Stimulated activated naive CD8-positive, alpha-beta T cell treated with anti-CD3 and anti-CD28 coated beads, Interleukin-15, amount 100 ng/mL, for 72 hours (primary cell): Measurements from ENCODE around the gene MLNR.

ENCODE experiments used
- ATAC-seq: fragments of 150-1000 bp; cut with Tn5 transposase; 2 replicates; pipeline ENCODE4 v1.10.0; 2021; ENCODE audit warnings: mild to moderate bottlenecking, moderate library complexity
- DNase-seq, 2 donors: peaks; one replicate each; pipeline ENCODE4 v3.0.0; 2021 to 2022
- H3K27ac Mint-ChIP-seq, 2 donors: one replicate each; pipeline ENCODE4 v1.8.0; 2022; ENCODE audit warnings: mild to moderate bottlenecking in 2 of 2, mixed read lengths in 2 of 2, moderate library complexity in 2 of 2
- H3K27me3 Mint-ChIP-seq: one replicate; pipeline ENCODE4 v1.8.0; 2022; ENCODE audit warnings: mixed read lengths
- H3K4me1 Mint-ChIP-seq: one replicate; pipeline ENCODE4 v1.8.0; 2022; ENCODE audit warnings: mild to moderate bottlenecking, mixed read lengths
- H3K4me3 Mint-ChIP-seq, 2 donors: one replicate each; pipeline ENCODE4 v1.8.0; 2022; ENCODE audit warnings: mild to moderate bottlenecking in 2 of 2, mixed read lengths in 2 of 2, moderate library complexity in 1 of 2
- H3K9me3 Mint-ChIP-seq, 2 donors: one replicate each; pipeline ENCODE4 v1.8.0; 2022; ENCODE audit warnings: mixed read lengths in 2 of 2

The MLNR gene, protein sequence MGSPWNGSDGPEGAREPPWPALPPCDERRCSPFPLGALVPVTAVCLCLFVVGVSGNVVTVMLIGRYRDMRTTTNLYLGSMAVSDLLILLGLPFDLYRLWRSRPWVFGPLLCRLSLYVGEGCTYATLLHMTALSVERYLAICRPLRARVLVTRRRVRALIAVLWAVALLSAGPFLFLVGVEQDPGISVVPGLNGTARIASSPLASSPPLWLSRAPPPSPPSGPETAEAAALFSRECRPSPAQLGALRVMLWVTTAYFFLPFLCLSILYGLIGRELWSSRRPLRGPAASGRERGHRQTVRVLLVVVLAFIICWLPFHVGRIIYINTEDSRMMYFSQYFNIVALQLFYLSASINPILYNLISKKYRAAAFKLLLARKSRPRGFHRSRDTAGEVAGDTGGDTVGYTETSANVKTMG

GRCh38 chr13:49220036-49220855 is at the start of gene MLNR:
TSS of gene MLNR (plus strand) at chr13:49220338. CDS start at chr13:49220338, 0 bp downstream.
- ATAC-seq = peak; percentile 85
- Mint-ChIP-seq H3K27me3 (peaks cover 78% of the 10 kb centered on the region), H3K4me1 (peaks cover 15% of the 10 kb centered on the region), H3K27ac (peak within 1 kb of the TSS in 1 of 2 donors; percentile 69), H3K9me3 (no peaks in the 10 kb centered on the region), H3K4me3 (peak within 1 kb of the TSS; percentile 76 to 83)
- DNase-seq = peak; percentile 59 to 65

- peaks cover under 1% of the 10 kb centered on the region for H3K4me1 Mint-ChIP-seq
- H3K27me3 Mint-ChIP-seq = no peaks in the 10 kb centered on the region
- ATAC-seq = no peak
- peaks cover 0 to 4% of the 10 kb centered on the region in 2 donors for H3K9me3 Mint-ChIP-seq
- H3K27ac Mint-ChIP-seq = no peak overlapping the region
- no peak overlapping the region for H3K4me3 Mint-ChIP-seq
- no peak for DNase-seq
These were observed 48.8 kb upstream of the MLNR start for GRCh38 chr13:49171359-49171758.

GRCh38 chr13:49183672-49184325 is 36.3 kb upstream of the MLNR start:
- no peak overlapping the region for H3K4me3 Mint-ChIP-seq
- no peaks in the 10 kb centered on the region for H3K9me3 Mint-ChIP-seq
- ATAC-seq (peak; percentile 43), DNase-seq (no peak)
- no peaks in the 10 kb centered on the region for H3K27me3 Mint-ChIP-seq
- H3K4me1 Mint-ChIP-seq = peaks cover 18% of the 10 kb centered on the region
- no peak overlapping the region for H3K27ac Mint-ChIP-seq

- peak overlapping the region; percentile 48 to 63 for H3K27ac Mint-ChIP-seq
These were observed 35.5 kb upstream of the MLNR start for GRCh38 chr13:49184621-49185020.

DNA sequence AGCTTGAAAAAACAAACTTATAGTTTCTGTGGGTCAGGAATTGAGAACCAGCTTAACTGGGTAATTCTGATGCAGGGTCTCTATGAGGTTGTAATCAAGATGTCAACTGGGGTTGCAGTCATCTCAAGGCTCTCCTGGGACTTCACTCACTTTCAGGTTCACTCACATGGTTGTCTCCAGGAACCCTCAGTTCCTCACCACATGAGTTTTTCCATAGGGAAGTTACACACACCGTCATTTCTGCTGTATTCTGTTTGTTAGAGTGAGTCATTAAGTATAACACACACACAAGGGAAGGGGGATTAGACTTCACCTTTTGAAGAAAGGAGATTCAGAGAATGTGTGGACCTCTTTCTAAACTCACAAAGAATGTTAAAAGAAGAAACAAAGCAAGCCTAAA is 34.9 kb upstream of the MLNR start:
- Mint-ChIP-seq H3K27me3 (no peaks in the 10 kb centered on the region), H3K27ac (peak overlapping the region; percentile 56 to 82), H3K9me3 (no peaks in the 10 kb centered on the region), H3K4me1 (peaks cover 18% of the 10 kb centered on the region), H3K4me3 (no peak overlapping the region)
- ATAC-seq (peak; percentile 71), DNase-seq (no peak)

More at GRCh38 chr13:49184621-49185020, 35.5 kb upstream of the MLNR start:
- no peaks in the 10 kb centered on the region for H3K27me3 Mint-ChIP-seq
- peaks cover 18% of the 10 kb centered on the region for H3K4me1 Mint-ChIP-seq
- no peak for DNase-seq
- no peak overlapping the region for H3K4me3 Mint-ChIP-seq
- no peak for ATAC-seq
- no peaks in the 10 kb centered on the region for H3K9me3 Mint-ChIP-seq

DNA sequence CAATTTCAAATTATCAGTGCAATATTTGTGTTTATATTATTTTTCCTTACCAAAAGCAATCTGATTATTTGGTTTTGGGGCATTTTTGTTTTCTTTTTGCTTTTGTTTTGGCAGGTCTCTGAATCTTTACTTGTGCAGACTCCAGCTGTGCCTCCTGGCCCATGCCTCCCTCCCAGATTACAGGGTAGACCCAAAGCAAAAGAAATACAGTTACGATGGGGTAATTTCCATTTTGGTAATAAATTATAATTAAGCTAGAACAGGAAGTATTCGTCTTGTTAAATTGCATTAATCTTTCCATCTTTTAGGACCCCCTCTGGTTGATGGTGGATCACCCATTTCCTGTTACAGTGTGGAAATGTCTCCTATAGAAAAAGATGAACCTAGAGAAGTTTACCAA is 29.2 kb upstream of the MLNR start:
- Mint-ChIP-seq H3K9me3 (no peaks in the 10 kb centered on the region), H3K27me3 (no peaks in the 10 kb centered on the region), H3K27ac (no peak overlapping the region), H3K4me1 (peaks cover 19% of the 10 kb centered on the region), H3K4me3 (no peak overlapping the region)
- no peak for ATAC-seq
- DNase-seq = no peak

DNA sequence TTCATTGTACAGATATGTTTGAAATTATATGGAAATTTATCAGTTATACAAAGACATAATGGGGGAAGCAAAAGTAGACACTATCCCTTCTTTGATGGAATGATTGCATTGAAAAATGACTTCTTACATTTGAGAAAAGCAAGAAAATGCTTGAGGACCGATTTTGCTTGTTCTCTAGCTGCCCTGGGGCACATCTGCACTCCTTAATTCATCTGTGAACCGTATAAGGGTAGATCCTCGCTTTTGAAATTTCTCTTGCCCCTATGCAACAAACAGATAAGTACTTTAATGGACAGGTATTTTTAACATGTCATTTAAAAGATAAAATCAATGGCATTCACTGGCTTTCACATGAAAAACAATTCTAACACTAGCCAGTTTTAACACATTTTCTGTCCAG is 13.5 kb upstream of the MLNR start:
- Mint-ChIP-seq H3K27me3 (no peaks in the 10 kb centered on the region), H3K27ac (no peak overlapping the region), H3K4me1 (no peaks in the 10 kb centered on the region), H3K4me3 (no peak overlapping the region), H3K9me3 (no peaks in the 10 kb centered on the region)
- ATAC-seq = no peak
- no peak for DNase-seq

DNA sequence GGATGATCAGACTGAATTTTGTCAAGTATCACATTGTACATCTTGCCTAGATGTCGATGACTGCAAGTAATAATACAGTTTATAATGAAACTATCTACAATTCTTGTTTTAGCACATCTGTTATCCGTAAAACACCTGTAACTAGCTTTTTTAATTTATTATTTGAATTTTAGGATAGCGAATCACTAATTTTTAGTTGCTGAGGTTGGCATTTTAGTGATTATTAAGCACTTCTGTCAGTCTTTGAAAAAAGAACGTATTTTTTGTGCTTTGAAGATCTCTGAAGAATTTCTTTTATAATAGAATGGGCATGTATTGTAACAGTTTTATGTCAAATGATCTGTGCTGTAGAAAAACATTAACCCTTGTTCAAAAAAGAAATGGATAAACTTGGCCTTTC is 11.5 kb upstream of the MLNR start:
- Mint-ChIP-seq H3K9me3 (no peaks in the 10 kb centered on the region), H3K27ac (no peak overlapping the region), H3K4me1 (no peaks in the 10 kb centered on the region), H3K27me3 (no peaks in the 10 kb centered on the region), H3K4me3 (no peak overlapping the region)
- ATAC-seq = no peak
- no peak for DNase-seq

DNA sequence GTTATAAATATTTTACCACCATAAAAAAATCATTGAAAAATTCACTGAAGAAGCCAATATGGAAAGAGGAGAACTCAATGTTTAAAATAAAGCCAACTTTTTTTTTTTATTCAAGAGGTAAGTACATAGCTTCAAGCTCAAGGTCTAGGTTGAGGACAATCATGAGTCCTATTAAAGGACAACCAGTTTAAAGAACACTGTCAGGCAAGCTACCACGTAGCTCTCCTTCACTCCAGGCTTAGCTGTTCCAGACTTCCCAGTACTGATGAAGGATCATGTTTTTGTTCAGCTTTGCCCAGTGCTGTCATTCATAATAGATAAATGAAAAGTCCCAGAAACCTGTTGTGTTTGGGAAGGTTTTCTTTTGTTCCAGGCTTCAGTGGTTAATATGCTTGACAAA is 10.0 kb upstream of the MLNR start:
- ATAC-seq = no peak
- no peak for DNase-seq
- H3K9me3 Mint-ChIP-seq = no peaks in the 10 kb centered on the region
- H3K27ac Mint-ChIP-seq = no peak overlapping the region
- H3K4me1 Mint-ChIP-seq = peaks cover 9% of the 10 kb centered on the region
- H3K27me3 Mint-ChIP-seq = no peaks in the 10 kb centered on the region
- H3K4me3 Mint-ChIP-seq = no peak overlapping the region

DNA sequence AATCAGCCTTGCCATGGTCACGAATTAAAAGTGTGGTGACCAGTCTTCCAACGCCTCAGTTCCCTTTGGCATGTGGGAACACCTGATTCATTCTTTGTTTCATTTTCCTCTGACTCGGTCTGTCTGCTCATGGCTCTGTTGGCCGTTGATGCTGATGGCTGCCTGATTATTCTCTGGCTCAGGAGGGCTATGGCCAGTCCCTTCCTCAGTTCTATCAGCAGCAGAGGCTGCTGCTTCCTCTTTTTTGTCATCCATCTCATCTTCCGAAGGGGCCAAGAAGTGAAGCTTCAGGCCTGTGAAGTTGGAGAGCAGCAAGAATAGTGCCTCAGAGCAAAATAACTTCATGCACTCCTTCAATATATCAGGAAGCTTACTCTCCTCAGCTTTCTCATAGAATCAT is 9.5 kb upstream of the MLNR start:
- H3K4me1 Mint-ChIP-seq = peaks cover 12% of the 10 kb centered on the region
- peak overlapping the region in 1 of 2 donors; percentile 69 for H3K27ac Mint-ChIP-seq
- no peaks in the 10 kb centered on the region for H3K27me3 Mint-ChIP-seq
- no peaks in the 10 kb centered on the region for H3K9me3 Mint-ChIP-seq
- ATAC-seq (no peak), DNase-seq (no peak)
- no peak overlapping the region for H3K4me3 Mint-ChIP-seq

DNA sequence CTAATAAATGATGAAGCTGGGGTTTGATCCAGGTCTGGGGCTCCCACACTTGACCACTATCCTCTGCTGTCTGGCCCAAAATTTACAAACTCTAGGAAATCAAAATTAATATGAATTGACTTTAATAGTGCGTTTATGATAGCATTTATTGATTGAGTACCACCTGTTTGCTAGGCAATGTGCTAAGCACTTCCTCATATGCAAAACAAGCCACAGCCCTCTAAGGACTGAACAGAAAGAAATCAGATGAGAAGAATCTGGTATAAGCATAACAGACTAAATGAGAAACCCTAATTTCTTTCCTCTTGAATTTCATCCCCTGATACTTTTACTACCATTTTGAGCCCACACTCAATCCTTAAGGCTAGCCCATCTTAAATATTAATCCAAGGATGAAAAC is 6.6 kb upstream of the MLNR start:
- Mint-ChIP-seq H3K9me3 (no peaks in the 10 kb centered on the region), H3K4me1 (peaks cover 12% of the 10 kb centered on the region), H3K27ac (no peak overlapping the region), H3K27me3 (peaks cover 21% of the 10 kb centered on the region), H3K4me3 (no peak overlapping the region)
- DNase-seq = no peak
- ATAC-seq = no peak

- Mint-ChIP-seq H3K4me1 (peaks cover 14% of the 10 kb centered on the region), H3K27ac (peak overlapping the region in 1 of 2 donors; percentile 50)
These were observed 5.9 kb upstream of the MLNR start for GRCh38 chr13:49213997-49214916.

GRCh38 chr13:49214917-49215376 is 5.2 kb upstream of the MLNR start:
- Mint-ChIP-seq H3K27me3 (peaks cover 34% of the 10 kb centered on the region), H3K4me1 (peaks cover 19% of the 10 kb centered on the region), H3K4me3 (no peak overlapping the region), H3K27ac (peak overlapping the region; percentile 30 to 43), H3K9me3 (no peaks in the 10 kb centered on the region)
- peak; percentile 76 for ATAC-seq
- peak in 1 of 2 donors; percentile 33 for DNase-seq

More at GRCh38 chr13:49213997-49214916, 5.9 kb upstream of the MLNR start:
- DNase-seq (no peak), ATAC-seq (no peak)
- Mint-ChIP-seq H3K27me3 (peaks cover 28% of the 10 kb centered on the region), H3K9me3 (no peaks in the 10 kb centered on the region), H3K4me3 (no peak overlapping the region)

DNA sequence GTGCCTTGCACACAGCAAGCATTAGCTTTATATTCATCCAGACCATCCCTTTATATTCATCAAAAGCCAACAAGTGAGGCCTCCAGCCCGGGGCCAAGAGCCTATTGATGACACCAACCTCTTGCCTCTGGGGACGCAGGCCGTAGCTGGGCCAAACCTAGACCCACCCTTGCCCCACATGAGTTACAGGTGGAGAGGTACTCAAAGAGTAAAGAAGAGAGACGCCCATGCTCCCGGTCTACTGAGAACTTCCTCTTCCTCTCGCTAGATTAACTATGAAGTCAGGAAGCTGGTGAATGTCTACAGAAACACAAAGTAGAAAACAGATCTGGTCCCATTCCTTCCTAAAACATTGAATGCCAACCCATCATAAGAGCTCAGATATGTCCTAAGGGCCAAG is 3.8 kb upstream of the MLNR start:
- ATAC-seq (no peak), DNase-seq (no peak)
- Mint-ChIP-seq H3K27me3 (peaks cover 44% of the 10 kb centered on the region), H3K4me3 (no peak overlapping the region), H3K27ac (peak overlapping the region in 1 of 2 donors; percentile 7), H3K4me1 (peaks cover 23% of the 10 kb centered on the region), H3K9me3 (no peaks in the 10 kb centered on the region)
